ENCODE data around the gene P3H3. TPM values are rescaled to one million over a fixed set of nuclear protein-coding genes. Genes with fewer than 3 reads are reported as not detected.

The P3H3 gene
- total and polyA plus RNA-seq, 9 of the 15 experiments (the other 6 are each of a cell fraction or from before 2014, with no cell fraction given), result 0.03 to 15.0 (median 4.8) TPM

GRCh38 chr12:6842075-6842474 is 13.9 kb downstream of the P3H3 start:
- Histone ChIP-seq H3K4me2 (ENCODE audit: insufficient read depth, low read length) (no peak overlapping the region), H4K20me1 (replicated peaks; ENCODE audit: control insufficient read depth, insufficient read depth, low read length) (no peaks in the 10 kb centered on the region; the same call in 1 of the 2 replicates), H3K9ac (ENCODE audit: insufficient read depth in 1 of 2, low read depth in 2 of 2, low read length in 2 of 2) (no peak overlapping the region), H3K9me3 (replicated peaks; ENCODE audit: control insufficient read depth, insufficient read depth, low read depth, low read length) (no peaks in the 10 kb centered on the region), H3K4me3 (no peak overlapping the region), H3K9me1 (ENCODE audit: control insufficient read depth, insufficient read depth, low read length) (no peaks in the 10 kb centered on the region), H3K27me3 (ENCODE audit: control insufficient read depth in 2 of 2, insufficient read depth in 2 of 2, low read length in 2 of 2) (no peaks in the 10 kb centered on the region), H2AFZ (ENCODE audit: low read depth, low read length) (no peak overlapping the region), H3K4me1 (replicated peaks in 1 of 2; ENCODE audit: control insufficient read depth in 2 of 2, insufficient read depth in 2 of 2, low read length in 2 of 2) (peaks cover 10 to 51% of the 10 kb centered on the region in 2 experiments; a peak in 4 of 5 replicates), H3K27ac (ENCODE audit: extremely low read depth, low read depth, low read length) (no peak overlapping the region), H3K79me2 (ENCODE audit: control insufficient read depth, insufficient read depth, low read length) (no peaks in the 10 kb centered on the region), H3K36me3 (ENCODE audit: control insufficient read depth, insufficient read depth, low read length) (peaks cover 71% of the 10 kb centered on the region; the same call in 2 of the 3 replicates)
- DNase-seq (ENCODE audit: extremely low read depth in 1 of 4, low spot score in 3 of 4) (no peak), ATAC-seq (no peak), FAIRE-seq (no peak)
- in situ Hi-C loops (cut with MboI) (no loop called here), intact Hi-C loops (cut with micrococcal nuclease) (no loop called here)
- no TSS peak for BruUV-seq (replicated peaks)
- WGBS (ENCODE audit: insufficient coverage, low coverage, missing lambda C conversion rate), result 80% methylated on average over 1 of the region's 4 CpGs
- POLR2A ChIA-PET, result interaction anchor here (1.1 to 4.8 kb wide), 5 partner anchors 8 to 153 kb away, joined by 4 to 39 read pairs (median 5); partner anchors contain the start of genes CDCA3, USP5 and ZNF384
- CTCF ChIA-PET (ENCODE audit: low intra/inter-chr PET ratio), result no interaction called here
- no peak for TF ChIP-seq LCOR (CRISPR knock-in tag; IDR thresholded peaks at IDR 0.05)
- TF ChIP-seq NCOA1 (IDR thresholded peaks at IDR 0.05; ENCODE audit: low read depth), result no peak
- no peak for TF ChIP-seq ZNF280B (CRISPR knock-in tag; IDR thresholded peaks at IDR 0.05)
- TF ChIP-seq FOXA3 (CRISPR knock-in tag; conservative IDR thresholded peaks at IDR 0.05 in 1 of 2, IDR thresholded peaks at IDR 0.05 in 1 of 2), result no peak
- TF ChIP-seq SMC3 (conservative IDR thresholded peaks at IDR 0.05; ENCODE audit: insufficient read depth, low read depth, low read length), result no peak
- TF ChIP-seq MYBL2 (IDR thresholded peaks at IDR 0.05; ENCODE audit: low read depth), result no peak
- TF ChIP-seq MYBL2 (CRISPR knock-in tag; IDR thresholded peaks at IDR 0.05; ENCODE audit: borderline replicate concordance), result no peak
- TF ChIP-seq THRA (IDR thresholded peaks at IDR 0.05), result no peak
- TF ChIP-seq ZNF592 (IDR thresholded peaks at IDR 0.05), result no peak
- no peak for TF ChIP-seq GMEB1 (CRISPR knock-in tag; IDR thresholded peaks at IDR 0.05)
- TF ChIP-seq ZBTB33 (CRISPR knock-in tag; IDR thresholded peaks at IDR 0.05), result no peak

Measured in K562 (cell line).